ENCODE measurements around the gene TRH. TPM values are rescaled to one million over a fixed set of nuclear protein-coding genes. Genes with fewer than 3 reads are reported as not detected.

Gene TRH, protein sequence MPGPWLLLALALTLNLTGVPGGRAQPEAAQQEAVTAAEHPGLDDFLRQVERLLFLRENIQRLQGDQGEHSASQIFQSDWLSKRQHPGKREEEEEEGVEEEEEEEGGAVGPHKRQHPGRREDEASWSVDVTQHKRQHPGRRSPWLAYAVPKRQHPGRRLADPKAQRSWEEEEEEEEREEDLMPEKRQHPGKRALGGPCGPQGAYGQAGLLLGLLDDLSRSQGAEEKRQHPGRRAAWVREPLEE
- total RNA-seq, result not detected
- polyA plus RNA-seq, result not detected
- long read RNA-seq, donor 1, result 0 reads
- long read RNA-seq, donor 2, result 0 reads

DNA sequence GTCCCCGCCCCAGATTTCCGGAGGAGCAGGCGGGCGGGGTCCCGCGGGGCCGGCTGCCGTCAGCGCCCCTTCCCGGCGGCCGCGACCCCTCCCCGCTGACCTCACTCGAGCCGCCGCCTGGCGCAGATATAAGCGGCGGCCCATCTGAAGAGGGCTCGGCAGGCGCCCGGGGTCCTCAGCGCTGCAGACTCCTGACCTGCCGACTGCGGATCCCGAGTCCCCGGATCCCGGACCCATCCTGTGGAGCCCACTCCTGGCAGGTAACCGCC, at the start of gene TRH:
Gene TRH (plus strand): TSS at position 157 of the 269 bp plus-strand sequence. CDS start 1,097 bp downstream, outside the sequence.
- intact Hi-C loops (cut with DNase I), result no loop called here
- no peak for ATAC-seq
- H3K4me3 ChIP-seq, result peak within 1 kb of the TSS; percentile 44

DNA sequence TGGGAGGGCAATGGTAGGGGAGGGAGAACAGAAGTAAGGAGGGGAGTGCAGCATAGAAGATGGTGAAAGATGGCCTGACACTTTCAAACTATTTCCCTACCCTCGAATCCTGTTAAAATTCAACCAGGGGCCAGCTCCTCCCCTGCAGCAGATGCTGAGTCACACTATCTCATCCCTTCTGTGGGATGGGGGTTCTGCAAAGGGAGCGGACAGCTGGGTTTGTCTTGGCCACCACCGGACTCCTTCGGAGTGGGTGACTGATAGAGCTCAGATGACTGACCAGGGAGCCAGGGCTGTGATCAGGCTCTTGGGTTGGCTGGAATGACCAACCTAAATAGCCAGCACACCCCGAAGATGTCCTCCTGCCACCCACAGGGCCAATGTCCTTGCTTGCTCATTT, 47.4 kb upstream of the TRH start:
- Histone ChIP-seq H3K27ac (no peak overlapping the region), H3K27me3 (ENCODE audit: insufficient read depth in 3 of 3, low read length in 2 of 3) (peaks cover 0 to 3% (median 3%) of the 10 kb centered on the region in 3 donors), H3K4me1 (no peaks in the 10 kb centered on the region), H3K36me3 (ENCODE audit: insufficient read depth in 1 of 2, low read depth in 1 of 2) (no peaks in the 10 kb centered on the region), H3K4me3 (no peak overlapping the region), H3K9me3 (peaks cover 19% of the 10 kb centered on the region)
- ATAC-seq (no peak), DNase-seq (no peak)
- intact Hi-C loops (cut with DNase I), result no loop called here
- WGBS, 3 donors, result 52 to 57% (median 54%) methylated on average over 5 of the region's 5 CpGs
- TF ChIP-seq CTCF (IDR thresholded peaks at IDR 0.05), result no peak

More for the DNA sequence above, at the start of gene TRH:
- Histone ChIP-seq H3K27ac (no peak within 1 kb of the TSS), H3K27me3 (ENCODE audit: insufficient read depth in 3 of 3, low read length in 2 of 3) (peaks cover 0 to 56% (median 27%) of the 10 kb centered on the region in 3 donors), H3K4me1 (peaks cover 9% of the 10 kb centered on the region), H3K36me3 (ENCODE audit: insufficient read depth in 1 of 2, low read depth in 1 of 2) (no peaks in the 10 kb centered on the region), H3K9me3 (no peaks in the 10 kb centered on the region)
- WGBS, 3 donors, result 1 to 3% (median 3%) methylated on average over 10 to 30 of the region's 30 CpGs
- no peak for DNase-seq
- TF ChIP-seq CTCF (IDR thresholded peaks at IDR 0.05), result no peak

DNA sequence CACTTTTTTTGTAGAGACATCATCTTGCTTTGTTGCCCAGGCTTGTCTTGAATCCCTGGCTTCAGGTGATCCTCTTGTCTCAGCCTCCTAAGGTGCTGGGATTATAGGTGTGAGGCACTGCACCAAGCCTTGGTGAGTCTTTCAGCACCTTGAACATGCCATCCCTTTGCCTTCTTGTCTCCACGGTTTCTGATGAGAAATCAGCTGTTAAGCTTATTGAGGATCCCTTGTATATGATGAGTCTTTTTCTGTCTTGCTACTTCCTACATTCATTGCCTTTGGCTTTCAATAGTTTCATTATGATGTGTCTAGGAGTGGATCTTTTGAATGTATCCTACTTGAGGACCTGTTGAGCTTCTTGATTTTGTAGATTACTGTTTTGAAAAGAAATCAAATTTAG, 45.1 kb upstream of the TRH start:
- Histone ChIP-seq H3K27ac (no peak overlapping the region), H3K27me3 (ENCODE audit: insufficient read depth in 3 of 3, low read length in 2 of 3) (peaks cover 0 to 3% (median 3%) of the 10 kb centered on the region in 3 donors), H3K4me3 (no peak overlapping the region), H3K9me3 (peaks cover 19% of the 10 kb centered on the region), H3K36me3 (ENCODE audit: insufficient read depth in 1 of 2, low read depth in 1 of 2) (no peaks in the 10 kb centered on the region), H3K4me1 (peaks cover 3% of the 10 kb centered on the region)
- no peak for TF ChIP-seq CTCF (IDR thresholded peaks at IDR 0.05)
- WGBS, 3 donors, result 64 to 82% (median 81%) methylated on average over 1 of the region's 1 CpG
- intact Hi-C loops (cut with DNase I), result no loop called here
- no peak for ATAC-seq
- no peak for DNase-seq

GRCh38 chr3:129933471-129933870, 41.0 kb upstream of the TRH start:
- Histone ChIP-seq H3K9me3 (peaks cover 19% of the 10 kb centered on the region), H3K27ac (no peak overlapping the region), H3K4me1 (peaks cover 11% of the 10 kb centered on the region), H3K4me3 (no peak overlapping the region), H3K36me3 (ENCODE audit: insufficient read depth in 1 of 2, low read depth in 1 of 2) (no peaks in the 10 kb centered on the region), H3K27me3 (ENCODE audit: insufficient read depth in 3 of 3, low read length in 2 of 3) (peaks cover 0 to 3% (median 0%) of the 10 kb centered on the region in 3 donors)
- ATAC-seq (no peak), DNase-seq (no peak)
- no peak for TF ChIP-seq CTCF (IDR thresholded peaks at IDR 0.05)
- intact Hi-C loops (cut with DNase I), result loop anchor here (2.0 to 10.0 kb wide), 5 partner anchors 101 to 549 kb away; no protein-coding TSS in a partner anchor
- 85 to 92% (median 91%) methylated on average over 4 of the region's 4 CpGs for WGBS, 3 donors

Data from psoas muscle (tissue), 8 donors.